HL-60/S4 (cell line): ENCODE measurements around the gene COLQ.

Experiments used
- in situ Hi-C: fragments of 300-500 bp; cut with MboI; formaldehyde crosslinking; loops from 2 replicates; pipeline ENCODE4 v1.14.3; 2022; ENCODE audit warnings: low sequenced_read_pairs

COLQ gene

GRCh38 chr3:15431256-15431837 lies 90.2 kb downstream of the COLQ start:
- in situ Hi-C loops: loop anchor here (10.0 kb wide), 1 partner anchor 123 kb away; no protein-coding TSS in a partner anchor

GRCh38 chr3:15430624-15431023 lies 90.9 kb downstream of the COLQ start:
- in situ Hi-C loops: loop anchor here (10.0 kb wide), 1 partner anchor 124 kb away; no protein-coding TSS in a partner anchor

DNA sequence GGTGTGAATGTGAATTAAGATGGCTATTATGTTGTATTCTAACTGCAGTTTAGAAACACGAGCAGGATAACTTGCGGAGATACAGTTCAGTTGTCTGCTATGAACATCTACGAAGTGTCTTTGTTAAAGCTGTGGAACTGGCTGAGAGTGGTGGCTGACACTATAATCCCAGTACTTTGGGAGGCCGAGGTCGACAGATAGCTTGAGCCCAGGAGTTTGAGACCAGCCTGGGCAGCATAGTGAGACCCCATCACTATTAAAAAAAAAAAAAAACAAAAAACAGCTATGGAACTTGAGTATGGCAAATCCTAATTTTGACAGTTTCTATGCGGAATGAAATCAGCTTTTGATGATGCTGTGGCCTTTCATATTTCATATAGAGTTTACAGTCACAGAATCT lies 92.4 kb downstream of the COLQ start:
- in situ Hi-C loops: no loop called here

DNA sequence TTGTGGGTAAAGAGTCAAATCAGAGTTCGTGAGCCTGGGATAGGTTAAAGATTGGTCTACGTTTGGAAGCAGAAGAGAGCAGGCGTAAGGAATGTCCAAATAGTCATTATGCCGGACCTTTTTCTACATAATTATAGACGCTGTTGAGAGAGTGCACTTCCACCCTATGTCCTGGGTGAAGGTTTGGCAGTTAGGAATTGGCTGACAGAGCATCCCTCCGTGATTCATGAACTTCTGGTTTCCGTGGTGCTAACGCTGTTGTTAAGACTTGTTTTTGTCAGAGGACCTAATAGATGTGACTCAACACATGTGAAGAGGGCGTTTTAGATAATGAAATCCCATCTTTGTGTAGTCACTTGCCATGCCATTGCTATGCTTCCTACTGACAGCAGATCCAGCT lies 93.0 kb downstream of the COLQ start:
- in situ Hi-C loops: no loop called here

- in situ Hi-C loops: no loop called here
These were observed 93.5 kb downstream of the COLQ start for GRCh38 chr3:15427981-15428380.

DNA sequence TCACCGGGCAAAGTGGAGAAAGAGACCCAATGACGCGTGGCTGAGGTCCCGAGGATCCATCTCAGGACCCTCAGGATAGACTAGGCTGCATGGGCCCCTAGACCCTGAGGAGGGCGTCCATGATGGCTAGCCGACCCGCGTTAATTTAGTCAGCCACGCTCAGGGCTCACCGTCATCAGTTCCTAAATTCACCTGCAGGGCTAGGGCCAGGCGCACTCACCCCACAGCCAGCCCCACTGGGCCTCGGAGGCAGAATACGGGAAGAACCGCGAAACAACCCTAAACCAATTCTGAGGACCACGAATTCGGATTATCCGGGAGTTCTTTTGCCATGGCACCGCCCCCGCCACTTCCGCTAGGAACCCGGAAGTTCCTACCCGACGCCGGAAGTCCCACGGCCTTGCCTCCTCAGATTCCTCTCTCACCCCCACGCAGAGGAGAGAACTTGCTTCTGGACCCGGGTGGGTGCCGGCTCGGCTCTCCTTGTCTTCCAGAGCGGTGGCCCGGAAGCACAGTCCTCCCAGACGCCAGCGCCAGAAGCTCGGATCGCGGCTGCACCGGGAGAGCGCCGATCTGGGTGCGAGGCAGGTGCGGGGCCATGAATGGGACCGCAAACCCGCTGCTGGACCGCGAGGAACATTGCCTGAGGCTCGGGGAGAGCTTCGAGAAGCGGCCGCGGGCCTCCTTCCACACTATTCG lies 94.2 kb downstream of the COLQ start, which contains the start of the genes EAF1 and METTL6:
EAF1 (plus strand) TSS at position 417 of the 699 bp plus-strand sequence; CDS start at position 599, 182 bp downstream.
METTL6 (minus strand) TSS at position 363 of the 699 bp plus-strand sequence. CDS start 1,033 bp downstream, outside the sequence.
- in situ Hi-C loops: no loop called here

DNA sequence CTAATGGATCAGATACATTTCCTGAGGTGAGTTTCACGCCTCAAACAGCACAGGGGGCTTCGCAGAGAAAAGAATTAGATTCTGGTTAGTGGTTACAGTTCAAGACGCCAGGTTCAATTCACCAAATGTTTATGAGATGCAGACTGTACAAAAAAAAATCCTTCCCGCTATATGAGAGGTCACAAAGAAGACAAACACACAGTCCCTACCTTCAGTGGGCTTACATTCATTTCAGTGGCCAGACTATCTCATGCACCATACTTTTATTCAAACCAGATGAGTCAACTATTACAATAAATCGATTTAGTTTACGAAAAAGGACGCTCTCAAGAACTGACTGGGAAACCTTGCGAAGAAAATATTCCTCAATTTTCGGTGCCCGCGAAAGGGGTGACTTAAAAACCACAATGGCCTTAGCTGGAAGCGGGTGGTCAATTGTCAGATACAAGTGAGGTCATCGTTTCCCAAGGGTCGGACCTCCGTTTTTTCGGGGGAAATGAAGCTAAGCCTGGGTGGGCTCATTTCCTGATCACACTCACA lies 94.9 kb downstream of the COLQ start:
- in situ Hi-C loops: no loop called here

DNA sequence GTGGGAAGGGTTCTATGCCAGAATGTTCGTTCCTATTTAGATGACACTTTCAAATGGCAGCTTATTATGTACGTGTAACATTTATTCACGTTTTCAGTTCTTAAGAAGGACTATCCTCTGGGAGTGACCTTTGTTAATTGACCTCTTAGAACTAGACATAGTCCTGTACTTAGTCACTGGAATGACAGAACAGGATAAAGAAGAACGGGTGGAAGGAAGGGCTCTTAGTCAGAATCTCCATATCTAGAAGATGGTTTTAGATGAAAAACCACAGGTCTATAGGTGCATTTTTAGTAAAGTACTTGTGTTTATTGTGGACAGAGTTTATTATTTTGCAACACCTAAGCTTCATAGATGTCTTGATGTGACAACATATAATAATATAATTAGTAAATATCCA lies 100.6 kb downstream of the COLQ start:
- in situ Hi-C loops: loop anchor here (25.0 kb wide), 1 partner anchor 484 kb away; the partner anchor contains the start of gene NR2C2

DNA sequence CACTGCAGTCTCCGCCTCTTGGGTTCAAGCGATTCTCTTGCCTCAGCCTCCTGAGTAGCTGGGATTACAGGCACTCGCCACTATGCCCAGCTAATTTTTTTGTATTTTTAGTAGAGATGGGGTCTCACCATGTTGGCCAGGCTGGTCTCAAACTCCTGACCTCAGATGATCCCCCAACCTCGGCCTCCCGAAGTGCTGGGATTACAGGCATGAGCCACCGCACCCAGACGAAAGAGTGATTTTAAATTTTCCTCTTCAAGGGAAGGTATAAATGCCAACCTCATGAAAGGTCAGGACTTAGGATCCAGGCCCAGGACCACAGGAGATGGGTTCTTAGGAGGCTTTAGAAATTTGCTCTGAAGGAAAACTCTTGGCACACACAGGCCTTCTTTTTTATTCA lies 110.5 kb downstream of the COLQ start:
- in situ Hi-C loops: loop anchor here (25.0 kb wide), 1 partner anchor 474 kb away; the partner anchor contains the start of gene NR2C2

GRCh38 chr3:15409774-15410173 lies 111.7 kb downstream of the COLQ start:
- in situ Hi-C loops: loop anchor here (25.0 kb wide), 1 partner anchor 472 kb away; the partner anchor contains the start of gene NR2C2

DNA sequence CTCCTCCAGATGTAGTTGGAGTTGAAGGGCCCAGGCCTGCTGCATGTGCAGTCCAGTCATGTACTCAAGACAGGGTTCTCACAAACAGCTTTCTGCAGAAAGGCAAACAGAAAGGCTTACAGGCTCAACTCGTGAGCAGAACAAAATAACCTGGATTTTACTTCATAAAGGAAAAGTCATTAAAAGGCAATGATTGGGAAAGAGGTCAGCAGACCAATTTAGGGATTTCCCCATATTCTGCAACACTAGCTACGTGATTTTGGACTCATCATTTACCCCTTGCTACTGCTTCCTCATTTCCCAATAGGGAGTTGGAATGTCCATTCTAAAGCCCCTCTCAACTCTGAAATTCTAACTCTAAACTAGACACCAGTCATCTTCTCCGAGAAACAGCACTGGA lies 112.3 kb downstream of the COLQ start:
- in situ Hi-C loops: loop anchor here (25.0 kb wide), 1 partner anchor 472 kb away; the partner anchor contains the start of gene NR2C2

GRCh38 chr3:15405448-15406050 lies 116.0 kb downstream of the COLQ start:
- in situ Hi-C loops: loop anchor here (25.0 kb wide), 1 partner anchor 468 kb away; the partner anchor contains the start of gene NR2C2

- in situ Hi-C loops: loop anchor here (25.0 kb wide), 1 partner anchor 467 kb away; the partner anchor contains the start of gene NR2C2
These were observed 116.7 kb downstream of the COLQ start for GRCh38 chr3:15404767-15405166.

DNA sequence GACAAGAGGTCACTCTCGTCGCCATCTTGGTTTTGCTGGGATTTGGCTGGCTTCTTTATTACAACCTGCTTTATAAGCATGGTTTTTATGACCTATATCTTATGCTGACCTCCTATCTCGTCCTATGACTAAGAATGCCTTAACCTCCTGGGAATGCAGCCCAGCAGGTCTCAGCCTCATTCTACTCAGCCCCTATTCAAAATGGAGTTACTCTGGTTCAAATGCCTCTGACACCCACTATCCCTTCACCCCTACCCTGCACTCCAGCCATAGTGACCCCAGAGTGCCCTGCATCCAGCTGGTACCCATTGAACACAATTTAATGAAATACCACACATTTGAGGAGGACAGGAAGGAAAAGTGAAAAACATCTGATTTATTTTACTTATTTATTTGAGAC lies 117.5 kb downstream of the COLQ start:
- in situ Hi-C loops: loop anchor here (25.0 kb wide), 1 partner anchor 467 kb away; the partner anchor contains the start of gene NR2C2

- in situ Hi-C loops: loop anchor here (25.0 kb wide), 1 partner anchor 466 kb away; the partner anchor contains the start of gene NR2C2
These were observed 118.0 kb downstream of the COLQ start for GRCh38 chr3:15403495-15403894.

GRCh38 chr3:15401936-15402335 lies 119.6 kb downstream of the COLQ start:
- in situ Hi-C loops: loop anchor here (25.0 kb wide), 1 partner anchor 465 kb away; the partner anchor contains the start of gene NR2C2
